ENCODE measurements around the gene SHOX.
"Not testable (repeated sequence)": the region's sequence is repeated elsewhere in the genome, so short reads cannot be mapped to it uniquely, and the experiment has no call there.

Gene SHOX

DNA sequence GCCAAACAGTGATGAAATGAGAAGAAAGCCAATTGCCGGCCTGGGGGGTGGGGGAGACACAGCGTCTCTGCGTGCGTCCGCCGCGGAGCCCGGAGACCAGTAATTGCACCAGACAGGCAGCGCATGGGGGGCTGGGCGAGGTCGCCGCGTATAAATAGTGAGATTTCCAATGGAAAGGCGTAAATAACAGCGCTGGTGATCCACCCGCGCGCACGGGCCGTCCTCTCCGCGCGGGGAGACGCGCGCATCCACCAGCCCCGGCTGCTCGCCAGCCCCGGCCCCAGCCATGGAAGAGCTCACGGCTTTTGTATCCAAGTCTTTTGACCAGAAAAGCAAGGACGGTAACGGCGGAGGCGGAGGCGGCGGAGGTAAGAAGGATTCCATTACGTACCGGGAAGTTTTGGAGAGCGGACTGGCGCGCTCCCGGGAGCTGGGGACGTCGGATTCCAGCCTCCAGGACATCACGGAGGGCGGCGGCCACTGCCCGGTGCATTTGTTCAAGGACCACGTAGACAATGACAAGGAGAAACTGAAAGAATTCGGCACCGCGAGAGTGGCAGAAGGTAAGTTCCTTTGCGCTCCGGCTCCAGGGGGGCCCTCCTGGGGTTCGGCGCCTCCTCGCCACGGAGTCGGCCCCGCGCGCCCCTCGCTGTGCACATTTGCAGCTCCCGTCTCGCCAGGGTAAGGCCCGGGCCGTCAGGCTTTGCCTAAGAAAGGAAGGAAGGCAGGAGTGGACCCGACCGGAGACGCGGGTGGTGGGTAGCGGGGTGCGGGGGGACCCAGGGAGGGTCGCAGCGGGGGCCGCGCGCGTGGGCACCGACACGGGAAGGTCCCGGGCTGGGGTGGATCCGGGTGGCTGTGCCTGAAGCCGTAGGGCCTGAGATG lies at the start of gene SHOX:
Gene SHOX, plus strand, starts transcription at position 180 of the 885 bp plus-strand sequence. Its CDS starts 107 bp downstream, at position 287.
- DNase-seq: no peak

DNA sequence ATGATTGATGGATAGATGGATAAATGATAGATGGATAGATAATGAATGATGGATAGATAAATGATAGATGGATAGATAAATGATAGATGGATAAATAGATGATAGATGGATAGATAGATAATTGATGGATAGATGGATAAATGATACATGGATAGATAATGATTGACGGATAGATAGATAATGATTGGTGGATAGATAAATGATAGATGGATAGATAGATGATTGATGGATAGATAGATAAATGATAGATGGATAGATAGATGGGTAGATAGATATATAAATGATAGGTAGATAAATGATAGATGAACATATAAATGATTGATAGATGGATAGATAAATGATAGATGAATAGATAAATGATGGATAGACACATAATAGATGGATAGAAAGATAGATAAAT lies 49.5 kb upstream of the SHOX start:
- DNase-seq: no peak

DNA sequence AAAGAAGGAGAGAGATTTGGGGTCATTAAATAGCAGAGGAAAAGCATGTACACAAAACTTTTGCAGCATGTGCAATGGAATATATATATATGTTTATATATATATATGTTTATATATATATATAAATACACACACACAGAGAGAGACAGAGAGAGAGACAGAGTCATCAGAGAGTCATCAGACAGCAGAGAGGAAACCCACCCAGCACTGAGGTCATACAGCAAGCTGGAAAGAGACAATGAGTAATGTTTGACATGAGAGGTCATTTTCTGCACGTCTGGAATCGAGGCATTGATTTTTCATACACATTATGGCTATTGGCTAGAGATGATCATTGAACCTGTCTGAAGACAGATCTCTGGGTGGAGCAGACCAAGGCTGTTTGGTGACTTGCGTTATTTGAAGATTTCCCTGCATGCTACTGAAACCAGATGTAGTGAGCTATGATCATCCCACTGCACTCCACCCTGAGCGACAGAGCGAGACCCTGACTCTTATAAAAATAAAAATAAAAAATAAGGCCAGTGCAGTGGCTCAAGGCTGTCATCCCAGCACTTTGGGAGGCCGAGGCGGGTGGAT lies 48.8 kb upstream of the SHOX start:
- no peak for DNase-seq

DNA sequence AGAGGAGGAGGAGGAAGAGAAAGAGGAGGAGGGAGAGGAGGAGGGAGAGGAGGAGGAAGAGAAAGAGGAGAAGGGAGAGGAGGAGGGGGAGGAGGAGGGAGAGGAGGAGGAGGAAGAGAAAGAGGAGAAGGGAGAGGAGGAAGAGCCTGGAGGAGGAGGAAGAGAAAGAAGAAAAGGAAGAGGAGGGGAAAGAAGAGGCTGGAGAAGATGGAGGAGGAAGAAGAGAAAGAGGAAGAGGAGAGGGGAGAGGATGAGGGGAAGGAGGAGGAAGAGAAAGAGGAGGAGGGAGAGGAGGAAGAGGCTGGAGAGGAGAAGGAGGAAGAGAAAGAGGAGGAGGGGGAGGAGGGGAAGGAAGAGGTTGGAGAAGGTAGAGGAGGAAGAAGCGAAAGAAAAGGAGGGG lies 46.0 kb upstream of the SHOX start:
- DNase-seq: no peak

DNA sequence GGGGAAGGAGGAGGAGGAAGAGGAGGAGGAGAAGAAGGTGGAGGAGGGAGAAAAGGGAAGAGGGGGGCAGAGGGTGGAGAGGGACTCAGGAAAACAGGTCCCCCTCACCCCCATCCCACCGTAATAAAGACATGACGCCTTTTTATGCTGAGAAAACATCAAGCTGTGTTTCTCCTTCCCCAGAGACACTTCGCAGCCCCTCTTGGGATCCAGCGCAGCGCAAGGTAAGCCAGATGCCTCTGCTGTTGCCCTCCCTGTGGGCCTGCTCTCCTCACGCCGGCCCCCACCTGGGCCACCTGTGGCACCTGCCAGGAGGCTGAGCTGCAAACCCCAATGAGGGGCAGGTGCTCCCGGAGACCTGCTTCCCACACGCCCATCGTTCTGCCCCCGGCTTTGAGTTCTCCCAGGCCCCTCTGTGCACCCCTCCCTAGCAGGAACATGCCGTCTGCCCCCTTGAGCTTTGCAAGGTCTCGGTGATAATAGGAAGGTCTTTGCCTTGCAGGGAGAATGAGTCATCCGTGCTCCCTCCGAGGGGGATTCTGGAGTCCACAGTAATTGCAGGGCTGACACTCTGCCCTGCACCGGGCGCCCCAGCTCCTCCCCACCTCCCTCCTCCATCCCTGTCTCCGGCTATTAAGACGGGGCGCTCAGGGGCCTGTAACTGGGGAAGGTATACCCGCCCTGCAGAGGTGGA lies 45.3 kb upstream of the SHOX start:
- no peak for DNase-seq

DNA sequence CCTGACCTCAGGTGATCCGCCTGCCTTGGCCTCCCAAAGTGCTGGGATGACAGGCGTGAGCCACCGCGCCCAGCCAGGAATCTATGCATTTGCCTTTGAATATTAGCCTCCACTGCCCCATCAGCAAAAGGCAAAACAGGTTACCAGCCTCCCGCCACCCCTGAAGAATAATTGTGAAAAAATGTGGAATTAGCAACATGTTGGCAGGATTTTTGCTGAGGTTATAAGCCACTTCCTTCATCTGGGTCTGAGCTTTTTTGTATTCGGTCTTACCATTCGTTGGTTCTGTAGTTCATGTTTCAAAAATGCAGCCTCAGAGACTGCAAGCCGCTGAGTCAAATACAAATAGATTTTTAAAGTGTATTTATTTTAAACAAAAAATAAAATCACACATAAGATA lies 44.2 kb upstream of the SHOX start:
- DNase-seq: no peak

DNA sequence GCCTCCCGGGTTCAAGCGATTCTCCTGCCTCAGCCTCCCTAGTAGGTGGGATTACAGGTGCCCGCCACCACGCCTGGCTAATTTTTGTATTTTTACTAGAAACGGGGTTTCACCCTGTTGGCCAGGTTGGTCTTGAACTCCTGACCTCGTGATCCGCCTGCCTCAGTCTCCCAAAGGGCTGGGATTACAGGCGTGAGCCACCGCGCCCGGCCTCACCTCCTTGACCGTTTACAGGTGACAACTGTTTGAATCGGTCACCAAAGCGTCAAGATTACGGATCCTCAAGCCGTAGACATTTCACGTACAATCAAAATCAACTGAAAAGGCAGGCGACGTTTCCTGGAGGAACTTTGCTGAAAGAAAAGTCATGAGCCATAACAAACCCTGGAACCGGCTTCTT lies 41.3 kb upstream of the SHOX start:
- not testable (repeated sequence) for DNase-seq

DNA sequence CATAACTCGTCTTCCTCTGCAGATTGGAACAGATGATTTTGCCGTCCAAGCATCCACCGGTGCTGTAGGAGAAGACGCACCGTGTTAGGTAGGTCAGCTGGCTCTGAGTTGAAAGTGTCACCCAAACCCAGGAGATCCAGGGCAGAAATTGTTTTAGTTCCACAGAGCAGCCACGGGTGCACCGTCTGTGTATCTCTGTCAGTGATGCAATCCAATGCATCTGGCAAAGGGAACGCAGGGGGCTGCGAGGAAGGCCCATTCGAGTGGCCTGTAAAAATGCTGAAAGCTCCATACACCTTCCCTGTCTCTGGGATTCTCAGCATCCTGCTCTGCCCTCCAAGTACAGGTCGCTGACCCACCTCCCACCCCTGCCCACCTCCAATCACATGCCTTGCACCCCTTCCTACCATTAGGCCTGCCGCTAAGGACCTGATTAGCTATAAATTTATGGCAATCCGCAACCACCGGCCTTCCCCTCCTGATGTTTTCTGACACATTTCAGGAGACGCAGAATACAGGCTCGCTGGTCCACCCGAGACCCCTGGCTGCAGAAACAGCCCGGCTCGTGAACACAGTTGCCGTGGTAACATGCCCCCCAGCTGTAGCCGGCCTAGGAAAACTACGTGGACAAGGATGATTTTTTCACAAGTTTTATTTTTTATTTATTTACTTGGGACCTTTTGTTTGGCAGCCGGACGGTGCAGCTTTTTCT lies 39.7 kb upstream of the SHOX start:
- DNase-seq: no peak

DNA sequence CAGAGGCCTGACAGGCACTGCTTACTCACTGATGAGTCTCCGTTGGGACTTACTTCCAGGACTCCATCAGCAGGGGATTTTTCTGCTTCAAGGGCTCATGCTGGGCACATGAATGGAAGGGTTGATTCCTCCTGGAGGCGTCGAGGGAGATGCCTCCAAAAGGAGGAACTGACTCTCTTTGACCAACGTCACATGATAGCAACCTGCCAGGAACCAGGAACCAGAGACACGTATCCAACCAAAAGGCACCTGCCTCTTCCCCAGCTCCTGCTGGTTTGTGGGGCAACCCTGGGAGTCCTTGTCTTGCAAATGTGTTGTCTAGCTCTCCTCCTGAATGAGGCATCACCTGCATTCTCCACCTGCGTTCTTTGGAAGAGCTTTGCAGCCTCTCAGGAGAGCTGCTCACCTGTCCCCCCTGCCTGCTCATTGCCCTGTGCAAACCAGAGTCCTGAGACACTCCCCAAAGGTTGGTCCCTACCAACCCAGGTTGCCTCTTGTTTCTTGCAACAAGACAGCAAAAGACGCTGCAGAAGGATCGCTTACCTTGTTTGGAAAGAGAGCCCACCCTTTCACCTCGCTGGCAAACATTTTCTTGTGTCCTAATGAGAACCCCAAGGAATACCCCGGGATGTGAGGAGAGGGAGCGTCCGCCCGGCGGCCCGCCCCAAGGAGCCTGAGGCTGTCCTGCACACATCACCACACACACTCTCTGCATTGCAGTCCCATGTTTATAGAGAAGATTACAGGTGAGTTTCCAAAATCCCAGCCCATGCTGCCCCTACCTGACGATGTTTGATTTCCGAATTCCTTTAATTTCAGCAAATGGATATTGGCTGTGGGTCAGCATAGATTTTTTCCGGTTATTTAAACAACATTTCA lies 30.5 kb upstream of the SHOX start:
- no peak for DNase-seq

DNA sequence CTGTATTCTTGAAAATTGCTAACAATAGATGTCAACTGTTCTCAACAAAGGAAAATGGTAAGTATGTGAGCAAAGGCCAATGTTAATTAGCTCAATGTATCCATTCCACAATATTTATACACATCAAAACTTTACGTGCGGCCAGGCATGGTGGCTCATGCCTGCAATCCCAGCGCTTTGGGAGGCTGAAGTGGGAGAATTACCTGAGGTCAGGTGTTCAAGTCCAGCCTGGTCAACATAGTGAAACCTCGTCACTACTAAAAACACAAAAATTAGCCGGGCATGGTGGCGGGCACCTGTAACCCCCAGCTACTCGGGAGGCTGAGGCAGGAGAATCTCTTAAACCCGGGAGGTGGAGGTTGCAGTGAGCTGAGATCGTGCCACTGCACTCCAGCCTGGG lies 27.6 kb upstream of the SHOX start:
- not testable (repeated sequence) for DNase-seq

DNA sequence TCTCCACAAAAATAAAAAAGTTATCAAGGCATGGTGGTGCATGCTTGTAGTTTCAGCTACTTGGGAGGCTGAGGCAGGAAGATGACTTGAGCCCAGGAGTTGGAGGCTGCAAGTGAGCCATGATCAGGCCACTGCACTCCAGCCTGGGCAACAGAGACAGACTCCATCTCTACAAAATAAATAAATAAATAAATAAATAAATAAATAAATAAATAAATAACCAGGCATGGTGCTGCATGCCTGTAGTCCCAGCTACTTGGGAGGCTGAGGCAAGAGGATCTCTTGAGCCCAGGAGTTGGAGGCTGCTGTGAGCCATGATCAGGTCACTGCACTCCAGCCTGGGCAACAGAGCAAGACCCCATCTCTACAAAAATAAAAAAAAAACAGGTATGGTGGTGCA lies 26.0 kb upstream of the SHOX start:
- DNase-seq: not testable (repeated sequence)

DNA sequence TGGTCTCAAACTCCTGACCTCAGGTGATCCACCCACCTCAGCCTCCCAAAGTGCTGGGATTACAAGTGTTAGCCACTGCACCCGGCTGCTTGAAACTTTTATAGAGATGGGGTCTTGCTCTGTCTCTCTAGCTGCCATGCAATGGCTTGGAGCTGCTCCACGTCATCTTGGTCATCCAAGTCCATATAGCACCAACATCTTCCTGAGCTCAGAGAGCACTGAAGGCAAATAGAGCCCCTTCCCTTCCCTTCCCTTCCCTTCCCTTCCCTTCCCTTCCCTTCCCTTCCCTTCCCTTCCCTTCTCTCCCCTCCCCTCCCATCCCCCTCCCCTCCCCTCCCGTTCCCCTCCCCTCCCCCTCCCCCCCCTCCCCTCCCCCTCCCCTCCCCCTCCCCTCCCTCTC lies 22.5 kb upstream of the SHOX start:
- not testable (repeated sequence) for DNase-seq

DNA sequence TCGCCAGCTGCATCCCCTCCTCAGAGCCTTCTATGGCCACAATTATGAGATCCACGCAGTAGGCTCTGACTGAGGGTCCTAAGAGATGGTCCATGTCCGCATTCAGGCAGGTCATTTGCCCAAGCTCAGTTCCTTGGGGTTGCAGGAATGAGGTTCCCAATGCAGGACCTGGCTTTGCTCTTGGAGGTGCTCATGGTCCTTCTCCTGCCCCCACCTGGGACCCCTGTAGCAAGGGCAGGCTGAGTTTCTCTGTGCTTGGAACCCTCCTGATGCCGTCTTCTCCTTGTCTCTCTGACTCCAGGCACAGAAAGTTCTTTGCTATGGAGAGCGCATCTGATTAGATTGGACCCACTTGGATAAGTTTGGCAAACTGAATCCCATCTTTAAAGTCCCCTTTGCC lies 16.5 kb upstream of the SHOX start:
- no peak for DNase-seq

DNA sequence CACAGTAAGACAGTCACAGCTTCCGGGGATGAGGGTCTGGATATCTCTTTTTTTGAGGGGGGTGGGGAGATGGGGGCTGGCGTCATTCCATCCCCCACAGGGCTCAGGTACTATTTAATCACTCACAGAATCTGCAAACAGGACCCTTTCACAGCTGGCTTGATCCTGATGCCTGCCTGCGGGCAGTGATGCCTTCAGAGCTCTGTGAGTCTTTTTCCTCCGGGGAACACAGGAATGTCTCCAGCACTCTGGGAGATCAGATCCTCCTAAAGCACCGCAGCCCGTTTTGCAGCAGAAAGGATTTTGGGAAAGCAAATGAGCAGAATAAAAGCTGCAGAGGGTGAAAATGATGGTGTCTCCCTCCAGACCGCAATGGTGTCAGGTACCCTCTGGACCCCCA lies 13.2 kb upstream of the SHOX start:
- no peak for DNase-seq

DNA sequence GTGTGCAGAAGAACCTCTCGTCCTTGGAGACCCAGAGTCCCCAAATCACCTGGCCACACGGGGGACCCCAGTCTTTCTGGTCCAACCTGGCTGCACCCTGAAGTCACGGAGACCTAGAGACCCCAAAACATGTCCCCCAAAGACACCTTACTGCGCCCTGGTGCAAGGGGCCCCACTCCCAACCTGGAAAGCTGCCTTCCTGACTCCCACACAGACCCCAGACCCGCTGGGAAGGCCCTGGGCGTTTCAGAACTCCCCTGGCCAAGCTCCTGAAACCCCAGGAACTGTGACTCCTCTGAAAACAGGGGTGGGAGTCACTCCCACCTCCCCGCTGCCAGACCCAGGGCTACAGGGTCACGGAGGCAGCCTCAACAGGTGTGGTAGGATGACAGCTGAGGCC lies 12.7 kb upstream of the SHOX start:
- DNase-seq: no peak

DNA sequence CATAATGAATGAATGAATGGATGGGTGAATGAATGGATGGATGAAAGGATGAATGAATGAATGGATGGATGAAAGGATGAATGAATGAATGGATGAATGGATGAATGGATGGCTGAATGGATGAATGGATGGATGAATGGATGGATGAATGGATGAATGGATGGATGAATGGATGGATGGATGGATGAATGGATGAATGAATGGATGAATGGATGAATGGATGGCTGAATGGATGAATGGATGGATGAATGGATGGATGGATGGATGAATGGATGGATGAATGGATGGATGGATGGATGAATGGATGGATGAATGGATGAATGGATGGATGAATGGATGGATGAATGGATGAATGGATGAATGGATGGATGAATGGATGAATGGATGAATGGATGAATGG lies 12.3 kb upstream of the SHOX start:
- DNase-seq: not testable (repeated sequence)

DNA sequence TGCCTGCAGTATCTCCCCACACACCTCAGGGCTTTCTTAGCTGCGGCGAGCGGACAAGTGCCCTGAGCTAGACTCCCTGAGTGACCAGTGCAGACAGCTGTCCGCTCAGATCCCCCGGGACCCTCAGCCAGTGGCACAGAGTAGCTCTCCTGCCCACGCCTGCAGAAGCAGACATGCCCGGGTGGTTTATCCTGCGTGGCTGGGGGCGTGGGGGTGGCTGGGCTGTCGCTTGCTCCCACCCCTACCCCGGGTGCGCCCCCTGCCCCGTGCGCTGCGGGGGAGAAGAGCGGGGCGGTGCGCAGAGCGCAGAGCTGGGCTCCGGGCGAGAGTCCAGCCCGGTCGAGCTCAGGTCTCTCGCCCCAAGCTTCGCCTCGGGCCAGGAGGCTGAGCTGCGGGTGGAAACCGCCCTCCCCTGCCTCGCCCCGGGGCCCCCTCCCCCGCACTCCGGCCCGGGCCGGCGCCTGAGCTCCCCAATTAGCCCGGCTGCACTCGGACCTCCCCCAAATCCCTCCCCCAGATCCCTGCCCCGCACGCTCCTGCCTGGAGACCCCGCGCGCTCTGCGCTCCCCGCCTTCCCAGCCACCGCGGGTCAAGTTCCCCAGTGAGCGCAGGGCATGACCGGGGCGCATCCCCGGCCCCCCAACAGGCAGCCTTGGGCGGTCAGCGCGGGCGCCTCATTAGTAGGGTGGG lies 11.7 kb upstream of the SHOX start:
- DNase-seq: no peak

DNA sequence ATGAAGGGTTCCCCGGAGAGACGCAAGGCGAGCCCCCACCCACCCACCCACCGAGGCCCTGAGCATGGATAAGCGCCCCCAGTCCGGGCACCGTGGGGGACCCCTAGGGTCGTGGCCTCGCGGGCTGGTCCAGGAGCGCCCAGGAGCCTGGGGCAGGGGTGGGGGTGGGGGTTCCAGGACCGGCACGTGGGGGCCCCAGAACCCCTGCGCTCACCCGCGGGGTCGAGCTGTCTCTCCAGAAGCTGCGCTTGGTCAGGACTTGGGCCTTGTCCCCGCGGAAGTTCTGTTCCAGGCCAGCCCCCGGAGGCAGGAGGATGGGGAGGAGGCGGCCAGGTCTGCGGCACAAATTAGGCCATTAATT lies 11.2 kb upstream of the SHOX start:
- no peak for DNase-seq

DNA sequence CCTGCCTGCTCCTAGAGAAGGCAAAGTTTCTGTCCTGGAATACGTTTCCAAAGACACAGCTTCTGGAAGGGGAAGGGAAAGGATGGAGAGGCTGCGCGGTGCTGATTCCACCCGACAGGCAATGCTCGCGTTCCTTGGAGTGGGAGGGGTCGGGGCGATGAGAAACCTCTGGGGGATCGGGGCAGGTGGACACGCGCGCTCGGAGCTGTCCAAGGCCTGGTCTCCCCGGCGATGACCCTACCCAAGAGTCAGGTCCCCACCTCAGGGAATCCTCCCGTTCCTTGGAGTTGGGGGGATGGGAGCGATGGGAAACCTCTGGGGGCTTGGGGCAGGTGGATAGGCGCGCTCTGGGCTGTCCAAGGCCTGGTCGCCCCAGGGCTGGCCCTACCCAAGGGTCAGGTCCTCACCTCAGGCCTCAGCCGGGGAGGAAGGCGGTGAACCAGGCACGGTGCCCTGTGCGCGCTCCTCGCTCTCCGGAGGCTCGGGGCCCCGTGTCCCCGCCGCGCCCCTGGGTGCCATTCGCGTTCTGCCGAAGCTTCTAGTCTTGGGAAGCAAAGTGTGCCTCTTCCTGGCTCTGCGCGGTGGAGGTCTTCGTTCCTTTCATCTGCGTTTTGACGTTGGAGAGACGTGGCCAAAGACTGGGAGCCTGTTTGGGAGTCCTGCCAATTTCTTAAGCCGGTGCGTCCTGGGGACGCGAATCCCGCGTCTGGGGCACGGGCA lies 10.6 kb upstream of the SHOX start:
- DNase-seq: no peak

DNA sequence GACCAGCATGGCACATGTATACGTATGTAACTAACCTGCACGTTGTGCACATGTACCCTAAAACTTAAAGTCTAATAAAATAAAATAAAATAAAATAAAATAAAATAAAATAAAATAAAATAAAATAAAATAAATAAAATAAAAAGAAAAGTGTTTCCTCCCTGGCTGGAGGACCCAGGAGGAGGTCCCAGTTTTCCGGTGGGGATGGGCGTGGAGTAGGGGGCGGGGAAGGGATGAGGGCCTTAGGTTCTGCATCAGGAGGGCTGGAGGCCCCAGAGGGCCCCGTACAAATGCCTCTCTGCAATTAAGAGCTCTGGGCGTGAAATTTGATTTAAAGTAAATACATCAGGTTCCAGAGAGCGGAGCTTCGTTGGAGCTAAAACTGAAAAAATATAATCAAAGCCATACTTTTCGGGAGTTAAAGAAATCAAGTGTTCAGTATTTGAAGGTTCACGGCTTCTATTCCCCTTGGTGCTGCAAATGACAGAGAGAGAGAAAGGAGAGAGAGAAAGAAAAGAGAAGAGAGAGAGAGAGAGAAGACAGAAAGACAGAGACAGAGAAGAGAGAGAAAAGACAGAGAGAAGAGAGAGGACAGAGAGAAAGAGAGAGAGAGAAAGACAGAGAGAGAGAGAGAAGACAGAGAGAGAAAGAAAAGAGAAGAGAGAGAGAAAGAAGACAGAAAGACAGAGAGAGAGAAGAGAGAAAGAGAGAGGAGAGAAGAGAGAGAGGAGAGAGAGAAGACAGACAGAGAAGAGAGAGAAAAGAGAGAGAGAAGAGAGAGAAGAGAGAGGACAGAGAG lies 8.7 kb upstream of the SHOX start:
- no peak for DNase-seq

Measured in NCI-H345 (cell line).